AG10803 (cell line): ENCODE measurements around the gene PGPEP1.
A peak's percentile ranks its signal among the peaks of the same experiment; 100 is the strongest.
"Not testable (repeated sequence)": the region's sequence is repeated elsewhere in the genome, so short reads cannot be mapped to it uniquely, and the experiment has no call there.

ENCODE experiments used
- DNase-seq: peaks from one replicate; pipeline ENCODE4 v3.0.0; 2010; ENCODE audit warnings: low read depth
- H3K4me3 ChIP-seq: 2 replicates; pipeline ENCODE4 v1.5.1; 2011; ENCODE audit warnings: mild to moderate bottlenecking, low read length, control low read depth
- TF ChIP-seq, protein P1 (sequence below): conservative IDR thresholded peaks from 2 replicates; pipeline ENCODE4 v1.5.1; 2011; ENCODE audit warnings: mild to moderate bottlenecking, low read length, control low read depth, inconsistent platforms

PGPEP1 gene

DNA sequence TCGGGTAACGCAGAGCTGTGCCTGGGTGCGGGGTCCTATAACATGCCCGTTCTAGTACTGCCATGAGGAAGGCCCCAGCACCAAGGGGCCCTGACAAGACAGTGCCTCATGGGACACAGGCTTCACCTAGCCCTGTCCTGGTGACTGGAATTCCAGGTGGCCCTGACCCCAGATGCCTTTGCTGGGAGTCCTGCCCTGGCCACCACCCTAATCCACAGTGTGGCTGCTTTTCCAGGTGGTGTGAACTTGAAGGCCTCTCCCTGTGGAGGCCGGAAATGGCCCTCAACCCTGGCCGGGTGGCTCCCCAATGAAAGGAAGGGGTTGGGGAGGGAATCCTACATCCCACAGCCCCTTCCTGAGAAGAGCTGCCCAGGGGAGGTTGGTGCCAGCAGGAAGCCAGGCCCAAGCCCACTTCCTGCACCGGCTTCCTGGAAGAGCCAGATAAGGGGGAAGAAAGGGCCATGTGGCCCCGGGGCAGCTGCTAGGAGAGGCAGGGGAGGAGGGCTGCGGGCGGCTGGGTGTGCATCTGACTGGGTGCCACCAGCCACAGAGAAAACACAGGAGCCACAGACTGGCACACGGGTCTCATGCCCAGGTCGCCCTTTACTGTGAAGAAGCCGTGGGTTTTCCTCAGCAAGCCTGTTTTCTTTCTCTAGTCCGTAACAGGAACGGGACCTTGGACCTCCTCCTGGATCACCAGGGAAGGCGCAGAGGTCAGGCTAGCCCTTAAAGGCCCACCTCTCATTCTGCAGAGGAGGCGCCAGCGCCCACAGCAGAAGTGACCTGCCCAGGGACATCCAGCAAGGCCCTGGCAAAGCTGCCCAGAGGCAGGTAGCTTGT is 22.2 kb upstream of the PGPEP1 start:
- DNase-seq, result no peak
- H3K4me3 ChIP-seq, result no peak overlapping the region
- TF ChIP-seq, protein P1, sequence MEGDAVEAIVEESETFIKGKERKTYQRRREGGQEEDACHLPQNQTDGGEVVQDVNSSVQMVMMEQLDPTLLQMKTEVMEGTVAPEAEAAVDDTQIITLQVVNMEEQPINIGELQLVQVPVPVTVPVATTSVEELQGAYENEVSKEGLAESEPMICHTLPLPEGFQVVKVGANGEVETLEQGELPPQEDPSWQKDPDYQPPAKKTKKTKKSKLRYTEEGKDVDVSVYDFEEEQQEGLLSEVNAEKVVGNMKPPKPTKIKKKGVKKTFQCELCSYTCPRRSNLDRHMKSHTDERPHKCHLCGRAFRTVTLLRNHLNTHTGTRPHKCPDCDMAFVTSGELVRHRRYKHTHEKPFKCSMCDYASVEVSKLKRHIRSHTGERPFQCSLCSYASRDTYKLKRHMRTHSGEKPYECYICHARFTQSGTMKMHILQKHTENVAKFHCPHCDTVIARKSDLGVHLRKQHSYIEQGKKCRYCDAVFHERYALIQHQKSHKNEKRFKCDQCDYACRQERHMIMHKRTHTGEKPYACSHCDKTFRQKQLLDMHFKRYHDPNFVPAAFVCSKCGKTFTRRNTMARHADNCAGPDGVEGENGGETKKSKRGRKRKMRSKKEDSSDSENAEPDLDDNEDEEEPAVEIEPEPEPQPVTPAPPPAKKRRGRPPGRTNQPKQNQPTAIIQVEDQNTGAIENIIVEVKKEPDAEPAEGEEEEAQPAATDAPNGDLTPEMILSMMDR, result no peak

DNA sequence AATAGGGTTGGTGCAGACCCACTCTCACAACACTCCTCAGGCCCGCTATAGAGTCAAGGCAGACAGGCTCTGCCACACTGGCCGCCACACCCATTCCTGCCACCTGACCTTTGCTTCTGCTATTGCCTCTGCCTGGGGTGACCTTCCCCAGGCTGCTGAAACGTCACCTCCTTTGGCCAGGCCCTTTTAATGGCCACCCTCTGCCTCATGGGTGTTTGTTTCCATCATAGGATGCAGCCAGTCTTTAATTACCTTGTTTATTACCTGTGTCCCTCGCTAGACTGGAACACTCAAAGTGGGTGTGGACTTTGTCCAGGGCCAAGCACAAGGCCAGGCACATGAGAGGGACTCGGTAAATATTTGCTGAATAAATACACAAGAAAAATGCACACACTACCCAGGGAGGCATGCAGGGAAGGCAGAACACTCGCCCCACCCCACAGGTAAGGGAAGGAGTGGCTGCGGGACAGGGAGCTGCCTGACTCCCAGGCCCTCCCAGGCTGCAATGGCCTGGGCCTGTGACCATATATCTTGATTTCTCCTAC is 20.7 kb upstream of the PGPEP1 start:
- no peak for DNase-seq
- H3K4me3 ChIP-seq, result no peak overlapping the region
- TF ChIP-seq, protein P1, result no peak

- H3K4me3 ChIP-seq, result no peak overlapping the region
- TF ChIP-seq, protein P1, result no peak
- DNase-seq, result no peak
Observed at GRCh38 chr19:18320865-18321733, 19.3 kb upstream of the PGPEP1 start.

DNA sequence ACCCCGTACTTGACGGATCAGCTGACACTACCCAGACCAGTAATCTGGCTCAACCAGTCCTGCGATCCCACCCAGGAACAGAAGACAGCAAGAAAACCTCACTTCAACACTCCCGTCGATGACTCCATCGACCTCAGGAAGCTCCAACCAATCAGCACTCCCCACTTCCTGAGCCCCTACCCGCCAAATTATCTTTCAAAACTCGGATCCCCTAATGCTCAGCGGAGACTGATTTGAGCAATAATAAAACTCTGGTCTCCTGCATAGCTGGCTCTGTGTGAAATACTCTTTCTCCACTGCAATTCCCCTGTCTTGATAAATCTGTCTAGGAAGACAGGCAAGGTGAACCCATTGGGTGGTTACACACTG is 18.7 kb upstream of the PGPEP1 start:
- no peak for DNase-seq

DNA sequence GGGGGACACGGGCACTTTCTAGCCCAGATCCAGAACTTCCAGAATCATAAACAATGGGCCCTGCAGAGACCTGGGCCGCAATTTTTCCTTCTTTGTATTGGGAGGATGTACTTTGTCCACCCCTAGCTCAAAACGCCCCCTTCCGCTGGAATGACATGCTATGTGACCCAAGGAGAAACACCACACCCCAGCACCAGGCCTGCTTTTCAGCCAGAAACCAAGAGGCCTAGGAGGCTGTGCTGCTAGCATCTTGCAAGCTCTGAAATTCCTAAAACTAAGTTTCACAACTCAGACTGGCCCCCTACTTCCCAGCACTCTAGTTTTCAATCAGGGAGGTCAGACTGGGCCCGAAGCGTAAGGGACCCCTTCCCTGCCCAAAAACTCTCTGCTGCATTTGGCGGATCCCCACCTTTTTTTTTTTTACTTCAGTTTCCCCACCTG is 18.1 kb upstream of the PGPEP1 start:
- peak overlapping the region; percentile 82 for H3K4me3 ChIP-seq
- DNase-seq, result peak; percentile 59
- TF ChIP-seq, protein P1, result peak; percentile 45

More for the DNA sequence above, 18.7 kb upstream of the PGPEP1 start:
- H3K4me3 ChIP-seq, result peak overlapping the region; percentile 82
- TF ChIP-seq, protein P1, result no peak

GRCh38 chr19:18322759-18323460 is 17.5 kb upstream of the PGPEP1 start, which contains the start of gene LSM4:
LSM4 (minus strand) TSS chr19:18323076; CDS start chr19:18323020, 56 bp downstream.
- peak; percentile 92 for DNase-seq
- H3K4me3 ChIP-seq, result peak within 1 kb of the TSS; percentile 82
- TF ChIP-seq, protein P1, result peak; percentile 27

- DNase-seq, H3K4me3 ChIP-seq: not testable (repeated sequence)
Observed at GRCh38 chr19:18324373-18324731, 16.0 kb upstream of the PGPEP1 start.
